ENCODE results near the gene IGFBP3.

DNA sequence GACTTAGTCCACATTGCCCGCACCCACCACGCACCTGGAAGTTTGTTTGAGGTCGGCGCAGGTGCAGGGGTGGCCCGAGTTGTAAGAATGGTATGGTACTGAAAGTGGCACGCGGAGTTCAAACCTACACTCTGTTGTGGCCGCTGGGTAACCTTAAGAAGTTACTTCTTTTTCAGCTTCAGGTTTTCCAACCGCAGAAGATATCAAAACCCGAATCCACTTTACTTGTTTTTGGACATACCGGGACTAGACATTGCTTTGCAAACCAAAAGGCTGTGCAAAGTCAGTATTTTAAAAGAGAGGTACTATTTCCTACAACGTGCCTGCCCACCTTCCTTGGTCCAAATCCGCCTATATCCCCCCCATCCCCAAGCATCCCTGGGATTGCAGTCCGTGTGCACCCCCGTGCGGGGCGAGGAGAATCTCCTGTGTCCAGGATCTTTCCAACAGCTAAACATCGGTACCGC is 1.0 kb downstream of the IGFBP3 start:
- TF ChIP-seq, protein P1, sequence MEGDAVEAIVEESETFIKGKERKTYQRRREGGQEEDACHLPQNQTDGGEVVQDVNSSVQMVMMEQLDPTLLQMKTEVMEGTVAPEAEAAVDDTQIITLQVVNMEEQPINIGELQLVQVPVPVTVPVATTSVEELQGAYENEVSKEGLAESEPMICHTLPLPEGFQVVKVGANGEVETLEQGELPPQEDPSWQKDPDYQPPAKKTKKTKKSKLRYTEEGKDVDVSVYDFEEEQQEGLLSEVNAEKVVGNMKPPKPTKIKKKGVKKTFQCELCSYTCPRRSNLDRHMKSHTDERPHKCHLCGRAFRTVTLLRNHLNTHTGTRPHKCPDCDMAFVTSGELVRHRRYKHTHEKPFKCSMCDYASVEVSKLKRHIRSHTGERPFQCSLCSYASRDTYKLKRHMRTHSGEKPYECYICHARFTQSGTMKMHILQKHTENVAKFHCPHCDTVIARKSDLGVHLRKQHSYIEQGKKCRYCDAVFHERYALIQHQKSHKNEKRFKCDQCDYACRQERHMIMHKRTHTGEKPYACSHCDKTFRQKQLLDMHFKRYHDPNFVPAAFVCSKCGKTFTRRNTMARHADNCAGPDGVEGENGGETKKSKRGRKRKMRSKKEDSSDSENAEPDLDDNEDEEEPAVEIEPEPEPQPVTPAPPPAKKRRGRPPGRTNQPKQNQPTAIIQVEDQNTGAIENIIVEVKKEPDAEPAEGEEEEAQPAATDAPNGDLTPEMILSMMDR (IDR thresholded peaks at IDR 0.05; ENCODE audit: poor library complexity, severe bottlenecking), result no peak
- TF ChIP-seq POLR2AphosphoS5 (IDR thresholded peaks at IDR 0.05), result no peak
- TF ChIP-seq EZH2 (IDR thresholded peaks at IDR 0.05; ENCODE audit: borderline replicate concordance, insufficient read depth, low read length, poor library complexity, severe bottlenecking), result no peak
- no peak for TF ChIP-seq EP300 (conservative IDR thresholded peaks at IDR 0.05; ENCODE audit: poor library complexity, severe bottlenecking)
